ENCODE results near the gene TAB2. TPM values are rescaled to one million over a fixed set of nuclear protein-coding genes. Genes with fewer than 3 reads are reported as not detected.

Gene TAB2
- total RNA-seq, 4 donors from 2014 or later: 49.8 to 81.8 (median 74.1) TPM

DNA sequence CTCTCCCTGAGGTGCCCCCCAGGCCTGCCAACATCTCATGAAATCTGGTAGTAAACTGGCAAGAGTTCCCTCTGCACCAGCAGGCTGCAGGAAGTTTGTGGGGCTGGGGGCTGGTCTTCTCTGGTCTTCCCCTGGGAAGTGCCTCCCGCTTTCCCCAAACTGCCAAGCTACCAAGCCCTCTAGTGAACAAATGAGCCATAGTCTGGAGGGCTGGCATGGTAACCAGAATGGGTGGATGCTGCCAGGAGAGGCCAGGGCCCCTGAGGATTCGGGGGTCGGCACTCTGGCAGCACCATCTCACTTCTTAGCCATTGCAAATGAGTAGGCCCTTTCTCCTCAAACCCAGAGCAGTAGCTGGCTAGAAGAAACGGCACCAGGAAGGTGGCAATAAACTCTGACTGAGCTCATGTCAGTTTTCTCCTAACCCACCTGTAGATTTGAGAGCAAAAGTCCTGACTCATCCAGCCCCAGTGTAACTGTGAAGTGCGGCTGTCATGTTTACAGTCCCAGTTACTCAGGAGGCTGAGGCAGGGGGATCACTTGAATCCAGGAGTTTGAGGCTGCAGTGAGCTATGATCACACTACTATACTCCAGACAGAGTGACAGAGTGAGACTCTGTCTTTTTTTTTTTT is 131.4 kb downstream of the TAB2 start:
- DNase-seq (ENCODE audit: low spot score in 2 of 2): no peak
- Histone ChIP-seq H3K27me3 (peaks cover 22% of the 10 kb centered on the region), H3K36me3 (no peaks in the 10 kb centered on the region), H3K9me3 (no peaks in the 10 kb centered on the region), H3K4me3 (no peak overlapping the region), H3K27ac (no peak overlapping the region), H3K4me1 (peaks cover 25% of the 10 kb centered on the region)
- 82% methylated on average over 4 of the region's 5 CpGs for WGBS
- no peak for TF ChIP-seq POLR2A (IDR thresholded peaks at IDR 0.05)
- no peak for TF ChIP-seq EP300 (IDR thresholded peaks at IDR 0.05)
- TF ChIP-seq, protein P1, sequence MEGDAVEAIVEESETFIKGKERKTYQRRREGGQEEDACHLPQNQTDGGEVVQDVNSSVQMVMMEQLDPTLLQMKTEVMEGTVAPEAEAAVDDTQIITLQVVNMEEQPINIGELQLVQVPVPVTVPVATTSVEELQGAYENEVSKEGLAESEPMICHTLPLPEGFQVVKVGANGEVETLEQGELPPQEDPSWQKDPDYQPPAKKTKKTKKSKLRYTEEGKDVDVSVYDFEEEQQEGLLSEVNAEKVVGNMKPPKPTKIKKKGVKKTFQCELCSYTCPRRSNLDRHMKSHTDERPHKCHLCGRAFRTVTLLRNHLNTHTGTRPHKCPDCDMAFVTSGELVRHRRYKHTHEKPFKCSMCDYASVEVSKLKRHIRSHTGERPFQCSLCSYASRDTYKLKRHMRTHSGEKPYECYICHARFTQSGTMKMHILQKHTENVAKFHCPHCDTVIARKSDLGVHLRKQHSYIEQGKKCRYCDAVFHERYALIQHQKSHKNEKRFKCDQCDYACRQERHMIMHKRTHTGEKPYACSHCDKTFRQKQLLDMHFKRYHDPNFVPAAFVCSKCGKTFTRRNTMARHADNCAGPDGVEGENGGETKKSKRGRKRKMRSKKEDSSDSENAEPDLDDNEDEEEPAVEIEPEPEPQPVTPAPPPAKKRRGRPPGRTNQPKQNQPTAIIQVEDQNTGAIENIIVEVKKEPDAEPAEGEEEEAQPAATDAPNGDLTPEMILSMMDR (IDR thresholded peaks at IDR 0.05): no peak
- TF ChIP-seq POLR2AphosphoS5 (IDR thresholded peaks at IDR 0.05): no peak

DNA sequence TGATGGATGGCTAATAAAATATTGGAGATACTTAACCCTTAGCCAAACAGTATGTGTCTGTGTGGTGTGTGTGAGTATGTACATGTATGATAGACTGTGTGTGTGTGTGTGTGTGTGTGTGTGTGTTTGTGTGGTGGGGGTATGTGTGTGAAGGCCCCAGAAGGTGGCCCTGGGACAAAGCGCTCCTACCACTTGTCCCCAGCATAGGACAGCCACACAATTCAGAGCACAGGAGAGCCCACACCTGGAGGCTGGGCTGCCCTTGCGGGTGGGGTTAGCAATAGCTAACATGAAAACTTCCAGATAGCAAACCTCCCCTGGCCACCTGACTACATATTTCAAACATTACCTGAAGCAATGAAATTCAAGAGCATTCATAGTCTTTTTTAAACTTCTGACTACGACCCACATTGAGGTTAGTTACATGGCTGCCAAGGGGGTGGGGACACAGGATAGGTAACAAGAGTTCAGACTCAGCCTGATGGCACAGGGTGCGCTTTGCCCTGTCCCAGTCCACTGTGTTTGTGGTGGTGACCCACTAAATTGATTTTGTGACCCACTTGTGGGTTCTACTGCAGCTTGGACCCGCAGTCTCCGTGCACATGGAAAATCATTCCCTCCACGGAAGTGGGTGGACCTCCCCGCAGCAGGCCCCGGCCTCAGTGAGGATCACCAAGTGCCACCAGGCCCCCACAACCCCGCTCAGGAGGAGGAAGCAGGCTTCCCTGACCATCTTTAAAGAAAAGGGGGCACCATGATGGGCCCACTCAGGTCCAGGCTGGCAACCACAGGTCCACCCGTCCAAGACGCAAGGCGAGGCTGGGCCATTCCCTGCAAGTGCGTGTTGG is 132.5 kb downstream of the TAB2 start:
- Histone ChIP-seq H3K4me1 (peaks cover 36% of the 10 kb centered on the region), H3K9me3 (no peaks in the 10 kb centered on the region), H3K36me3 (no peaks in the 10 kb centered on the region), H3K4me3 (peak overlapping the region; percentile 67), H3K27ac (no peak overlapping the region), H3K27me3 (peaks cover 22% of the 10 kb centered on the region)
- 71% methylated on average over 14 of the region's 14 CpGs for WGBS
- DNase-seq (ENCODE audit: low spot score in 2 of 2): no peak
- TF ChIP-seq POLR2A (IDR thresholded peaks at IDR 0.05): no peak
- TF ChIP-seq, protein P1 (IDR thresholded peaks at IDR 0.05): no peak
- TF ChIP-seq POLR2AphosphoS5 (IDR thresholded peaks at IDR 0.05): no peak
- TF ChIP-seq EP300 (IDR thresholded peaks at IDR 0.05): no peak

- TF ChIP-seq, protein P1 (IDR thresholded peaks at IDR 0.05): no peak
- TF ChIP-seq POLR2AphosphoS5 (IDR thresholded peaks at IDR 0.05): no peak
- no peak for TF ChIP-seq EP300 (IDR thresholded peaks at IDR 0.05)
- TF ChIP-seq POLR2A (IDR thresholded peaks at IDR 0.05): no peak
- Histone ChIP-seq H3K4me3 (peak overlapping the region; percentile 67), H3K27ac (no peak overlapping the region), H3K4me1 (peaks cover 37% of the 10 kb centered on the region), H3K27me3 (peaks cover 22% of the 10 kb centered on the region), H3K36me3 (no peaks in the 10 kb centered on the region), H3K9me3 (no peaks in the 10 kb centered on the region)
- WGBS: 10% methylated on average over 65 of the region's 89 CpGs
- no peak for DNase-seq (ENCODE audit: low spot score in 2 of 2)
These were observed 133.3 kb downstream of the TAB2 start for GRCh38 chr6:149450679-149451375.

- Histone ChIP-seq H3K36me3 (no peaks in the 10 kb centered on the region), H3K4me3 (peak overlapping the region; percentile 67), H3K27me3 (peaks cover 22% of the 10 kb centered on the region), H3K4me1 (peaks cover 37% of the 10 kb centered on the region), H3K9me3 (no peaks in the 10 kb centered on the region), H3K27ac (no peak overlapping the region)
- WGBS: 47% methylated on average over 30 of the region's 47 CpGs
- peak in 1 of 2 donors; percentile 76 for DNase-seq (ENCODE audit: low spot score in 2 of 2)
- TF ChIP-seq, protein P1 (IDR thresholded peaks at IDR 0.05): no peak
- no peak for TF ChIP-seq POLR2A (IDR thresholded peaks at IDR 0.05)
- TF ChIP-seq POLR2AphosphoS5 (IDR thresholded peaks at IDR 0.05): no peak
- TF ChIP-seq EP300 (IDR thresholded peaks at IDR 0.05): no peak
These were observed 134.0 kb downstream of the TAB2 start for GRCh38 chr6:149451376-149452036.

Measured in suprapubic skin (tissue), 4 donors.